Astrocyte of the cerebellum (primary cell): Measurements from ENCODE around the gene HEPHL1.
"Not testable (repeated sequence)": the region's sequence is repeated elsewhere in the genome, so short reads cannot be mapped to it uniquely, and the experiment has no call there.

Experiments
- DNase-seq: peaks from one replicate; pipeline ENCODE4 v3.0.0-alpha.2; 2011; ENCODE audit warnings: low read depth
- H3K4me3 ChIP-seq: 2 replicates; pipeline ENCODE4 v1.5.1; 2011; ENCODE audit warnings: mild to moderate bottlenecking, low read depth, low read length, moderate library complexity
- in situ Hi-C: cut with HindIII; loops from 2 replicates; pipeline ENCODE4 v1.10.0; 2017; ENCODE audit warnings: low sequenced_read_pairs
- TF ChIP-seq, protein P1 (sequence below): IDR thresholded peaks from 2 replicates; pipeline ENCODE4 v1.5.1; 2012; ENCODE audit warnings: low read length, low read depth, moderate library complexity, mild to moderate bottlenecking; ENCODE audit errors: missing control alignments

Gene HEPHL1

DNA sequence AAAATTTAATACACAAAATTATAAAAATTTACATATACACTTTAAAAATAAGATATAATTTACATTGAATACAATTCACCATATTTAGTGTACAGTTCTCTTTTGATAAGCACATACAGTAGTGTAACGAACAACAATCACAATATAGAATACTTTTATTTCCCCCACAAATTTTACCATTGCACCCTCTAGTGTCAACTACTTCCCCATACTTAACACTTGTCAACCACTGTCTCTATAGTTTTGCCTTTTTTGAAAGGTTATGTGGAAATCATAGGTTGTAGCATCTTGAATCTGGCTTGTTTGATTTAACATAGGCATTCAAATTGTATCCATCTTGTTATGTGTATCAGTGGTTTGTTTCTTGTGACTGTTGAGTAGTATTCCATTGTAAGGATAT, 86.2 kb downstream of the HEPHL1 start:
- in situ Hi-C loops, result no loop called here
- H3K4me3 ChIP-seq, result no peak overlapping the region
- TF ChIP-seq, protein P1, sequence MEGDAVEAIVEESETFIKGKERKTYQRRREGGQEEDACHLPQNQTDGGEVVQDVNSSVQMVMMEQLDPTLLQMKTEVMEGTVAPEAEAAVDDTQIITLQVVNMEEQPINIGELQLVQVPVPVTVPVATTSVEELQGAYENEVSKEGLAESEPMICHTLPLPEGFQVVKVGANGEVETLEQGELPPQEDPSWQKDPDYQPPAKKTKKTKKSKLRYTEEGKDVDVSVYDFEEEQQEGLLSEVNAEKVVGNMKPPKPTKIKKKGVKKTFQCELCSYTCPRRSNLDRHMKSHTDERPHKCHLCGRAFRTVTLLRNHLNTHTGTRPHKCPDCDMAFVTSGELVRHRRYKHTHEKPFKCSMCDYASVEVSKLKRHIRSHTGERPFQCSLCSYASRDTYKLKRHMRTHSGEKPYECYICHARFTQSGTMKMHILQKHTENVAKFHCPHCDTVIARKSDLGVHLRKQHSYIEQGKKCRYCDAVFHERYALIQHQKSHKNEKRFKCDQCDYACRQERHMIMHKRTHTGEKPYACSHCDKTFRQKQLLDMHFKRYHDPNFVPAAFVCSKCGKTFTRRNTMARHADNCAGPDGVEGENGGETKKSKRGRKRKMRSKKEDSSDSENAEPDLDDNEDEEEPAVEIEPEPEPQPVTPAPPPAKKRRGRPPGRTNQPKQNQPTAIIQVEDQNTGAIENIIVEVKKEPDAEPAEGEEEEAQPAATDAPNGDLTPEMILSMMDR, result no peak
- DNase-seq, result no peak

GRCh38 chr11:94111241-94111640, 90.1 kb downstream of the HEPHL1 start:
- TF ChIP-seq, protein P1, result no peak
- no peak overlapping the region for H3K4me3 ChIP-seq
- in situ Hi-C loops, result no loop called here
- DNase-seq, result no peak

DNA sequence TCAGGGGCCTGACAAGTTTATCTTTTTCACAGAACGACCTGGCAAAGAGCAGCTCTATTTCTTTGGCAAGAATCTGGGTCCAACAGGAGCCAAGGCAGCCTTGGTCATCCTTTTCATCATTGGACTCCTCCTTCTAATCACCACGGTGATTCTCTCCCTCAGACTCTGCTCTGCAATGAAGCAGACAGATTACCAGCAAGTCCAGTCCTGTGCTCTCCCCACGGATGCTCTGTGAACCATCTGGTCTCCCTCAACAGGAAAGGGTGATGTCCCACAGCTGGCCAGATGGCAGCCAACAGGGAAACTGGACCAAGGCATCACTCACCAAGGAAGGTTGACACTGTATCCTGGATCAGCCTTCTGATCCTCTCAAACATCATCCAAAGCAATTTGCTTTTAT, 90.5 kb downstream of the HEPHL1 start:
- TF ChIP-seq, protein P1, result no peak
- no peak for DNase-seq
- no peak overlapping the region for H3K4me3 ChIP-seq
- in situ Hi-C loops, result no loop called here

GRCh38 chr11:94112206-94112953, 91.2 kb downstream of the HEPHL1 start:
- DNase-seq, result no peak
- no peak overlapping the region for H3K4me3 ChIP-seq
- TF ChIP-seq, protein P1, result no peak

GRCh38 chr11:94117197-94117574, 96.0 kb downstream of the HEPHL1 start:
- in situ Hi-C loops, result no loop called here
- DNase-seq, result no peak
- TF ChIP-seq, protein P1, result no peak
- H3K4me3 ChIP-seq, result no peak overlapping the region

More at GRCh38 chr11:94112206-94112953, 91.2 kb downstream of the HEPHL1 start:
- in situ Hi-C loops, result no loop called here

DNA sequence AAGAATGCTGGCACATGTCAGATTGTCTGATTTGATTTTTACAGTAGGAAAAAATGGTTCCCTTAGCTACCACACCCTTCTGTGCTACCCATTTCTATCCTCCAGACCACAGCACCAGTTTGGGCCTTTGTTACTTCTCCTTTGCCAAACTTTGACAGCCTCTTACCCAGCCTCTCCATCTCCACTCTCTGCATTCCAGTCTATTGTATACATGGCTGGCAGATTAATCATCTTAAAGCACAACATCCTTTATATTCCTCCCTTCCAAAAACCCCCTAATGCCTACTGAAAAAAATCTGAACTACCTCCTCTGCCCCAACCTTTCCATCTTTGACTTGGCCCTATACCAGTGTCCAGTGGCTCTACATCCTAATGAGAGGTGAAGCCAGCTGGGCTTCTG, 96.7 kb downstream of the HEPHL1 start:
- TF ChIP-seq, protein P1, result no peak
- in situ Hi-C loops, result no loop called here
- DNase-seq, result no peak
- H3K4me3 ChIP-seq, result no peak overlapping the region

- in situ Hi-C loops, DNase-seq, H3K4me3 ChIP-seq: not testable (repeated sequence)
These were observed 98.5 kb downstream of the HEPHL1 start for GRCh38 chr11:94119676-94120075.

DNA sequence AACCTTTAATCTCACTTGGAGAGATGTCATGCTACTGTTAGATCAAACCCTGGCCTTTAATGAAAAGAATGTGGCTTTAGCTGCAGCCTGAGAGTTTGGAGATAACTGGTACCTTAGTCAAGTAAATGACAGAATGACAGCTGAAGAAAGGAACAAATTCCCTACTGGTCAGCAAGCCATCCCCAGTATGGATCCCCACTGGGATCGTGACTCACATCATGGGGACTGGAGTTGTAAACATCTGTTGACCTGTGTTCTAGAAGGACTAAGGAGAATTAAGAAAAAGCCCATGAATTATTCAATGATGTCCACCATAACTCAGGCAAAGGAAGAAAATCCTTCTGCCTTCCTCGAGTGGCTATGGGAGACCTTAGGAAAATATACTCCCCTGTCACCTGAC, 99.4 kb downstream of the HEPHL1 start:
- H3K4me3 ChIP-seq, DNase-seq, in situ Hi-C loops: not testable (repeated sequence)
